ENCODE measurements around the gene ARHGAP15. TPM values are rescaled to one million over a fixed set of nuclear protein-coding genes. Genes with fewer than 3 reads are reported as not detected.

Gene ARHGAP15
- polyA plus RNA-seq, 1 donor from 2014 or later = 0.30 TPM

GRCh38 chr2:143085125-143085784 lies 44.0 kb upstream of the ARHGAP15 start:
- Histone ChIP-seq H2AFZ (ENCODE audit: low read depth, low read length) (no peak overlapping the region), H3K9ac (ENCODE audit: low read length) (no peak overlapping the region), H3K27me3 (ENCODE audit: insufficient read depth, low read depth, low read length) (no peaks in the 10 kb centered on the region), H4K20me1 (ENCODE audit: insufficient read depth) (no peaks in the 10 kb centered on the region), H3K79me2 (replicated peaks; ENCODE audit: insufficient read depth, low read length) (no peaks in the 10 kb centered on the region), H3K27ac (ENCODE audit: low read length) (no peak overlapping the region), H3K36me3 (ENCODE audit: insufficient read depth, low read length) (no peaks in the 10 kb centered on the region), H3F3A (ENCODE audit: insufficient read depth, low read length, poor library complexity, severe bottlenecking) (no peaks in the 10 kb centered on the region), H3K4me3 (ENCODE audit: low read length) (no peak overlapping the region), H3K9me2 (ENCODE audit: insufficient read depth, low read length) (no peaks in the 10 kb centered on the region), H3K4me2 (ENCODE audit: low read length) (no peak overlapping the region), H3K9me3 (ENCODE audit: low read length) (no peaks in the 10 kb centered on the region)
- TF ChIP-seq TAF1 (IDR thresholded peaks at IDR 0.05; ENCODE audit: low read depth) = no peak
- TF ChIP-seq MXI1 (conservative IDR thresholded peaks at IDR 0.05; ENCODE audit: poor library complexity, severe bottlenecking) = no peak
- no peak for TF ChIP-seq POLR2AphosphoS5 (IDR thresholded peaks at IDR 0.05)
- no peak for TF ChIP-seq REST (IDR thresholded peaks at IDR 0.05; ENCODE audit: borderline replicate concordance)
- no peak for TF ChIP-seq CTCF (IDR thresholded peaks at IDR 0.05; ENCODE audit: poor library complexity, severe bottlenecking)

GRCh38 chr2:143087033-143087432 lies 42.2 kb upstream of the ARHGAP15 start:
- H2AFZ ChIP-seq (ENCODE audit: low read depth, low read length) = no peak overlapping the region
- no peaks in the 10 kb centered on the region for H3K9me3 ChIP-seq (ENCODE audit: low read length)
- no peaks in the 10 kb centered on the region for H4K20me1 ChIP-seq (ENCODE audit: insufficient read depth)
- no peak overlapping the region for H3K27ac ChIP-seq (ENCODE audit: low read length)
- H3F3A ChIP-seq (ENCODE audit: insufficient read depth, low read length, poor library complexity, severe bottlenecking) = no peaks in the 10 kb centered on the region
- no peaks in the 10 kb centered on the region for H3K79me2 ChIP-seq (replicated peaks; ENCODE audit: insufficient read depth, low read length)
- H3K4me2 ChIP-seq (ENCODE audit: low read length) = no peak overlapping the region
- H3K9ac ChIP-seq (ENCODE audit: low read length) = no peak overlapping the region
- TF ChIP-seq POLR2AphosphoS5 (IDR thresholded peaks at IDR 0.05) (no peak), EP300 (conservative IDR thresholded peaks at IDR 0.05; ENCODE audit: poor library complexity, severe bottlenecking) (no peak)
- H3K4me3 ChIP-seq (ENCODE audit: low read length) = no peak overlapping the region
- H3K36me3 ChIP-seq (ENCODE audit: insufficient read depth, low read length) = no peaks in the 10 kb centered on the region
- H3K9me2 ChIP-seq (ENCODE audit: insufficient read depth, low read length) = no peaks in the 10 kb centered on the region
- no peaks in the 10 kb centered on the region for H3K27me3 ChIP-seq (ENCODE audit: insufficient read depth, low read depth, low read length)

- H3K4me3 ChIP-seq (ENCODE audit: low read length) = no peak overlapping the region
- H3K27me3 ChIP-seq (ENCODE audit: insufficient read depth, low read depth, low read length) = no peaks in the 10 kb centered on the region
- H3K36me3 ChIP-seq (ENCODE audit: insufficient read depth, low read length) = no peaks in the 10 kb centered on the region
- H3K9me3 ChIP-seq (ENCODE audit: low read length) = no peaks in the 10 kb centered on the region
- H3K79me2 ChIP-seq (replicated peaks; ENCODE audit: insufficient read depth, low read length) = no peaks in the 10 kb centered on the region
- H3F3A ChIP-seq (ENCODE audit: insufficient read depth, low read length, poor library complexity, severe bottlenecking) = no peaks in the 10 kb centered on the region
- TF ChIP-seq SMC3 (conservative IDR thresholded peaks at IDR 0.05; ENCODE audit: poor library complexity) (no peak), POLR2AphosphoS5 (IDR thresholded peaks at IDR 0.05) (no peak), CTCF (IDR thresholded peaks at IDR 0.05; ENCODE audit: poor library complexity, severe bottlenecking) (no peak), EZH2 (IDR thresholded peaks at IDR 0.05; ENCODE audit: borderline replicate concordance, insufficient read depth, low read length, poor library complexity, severe bottlenecking) (no peak), MXI1 (conservative IDR thresholded peaks at IDR 0.05; ENCODE audit: poor library complexity, severe bottlenecking) (no peak), REST (IDR thresholded peaks at IDR 0.05; ENCODE audit: borderline replicate concordance) (no peak), RAD21 (conservative IDR thresholded peaks at IDR 0.05) (no peak), EP300 (conservative IDR thresholded peaks at IDR 0.05; ENCODE audit: poor library complexity, severe bottlenecking) (no peak), TAF1 (IDR thresholded peaks at IDR 0.05; ENCODE audit: low read depth) (no peak)
- no peaks in the 10 kb centered on the region for H4K20me1 ChIP-seq (ENCODE audit: insufficient read depth)
- H3K9ac ChIP-seq (ENCODE audit: low read length) = no peak overlapping the region
- no peak overlapping the region for H2AFZ ChIP-seq (ENCODE audit: low read depth, low read length)
- H3K4me2 ChIP-seq (ENCODE audit: low read length) = no peak overlapping the region
- no peaks in the 10 kb centered on the region for H3K9me2 ChIP-seq (ENCODE audit: insufficient read depth, low read length)
- H3K27ac ChIP-seq (ENCODE audit: low read length) = no peak overlapping the region
These were observed 40.8 kb upstream of the ARHGAP15 start for GRCh38 chr2:143088388-143088787.
